HT-29 (cell line): ENCODE data around the gene GPC4. TPM values are rescaled to one million over a fixed set of nuclear protein-coding genes. Genes with fewer than 3 reads are reported as not detected.
A peak's percentile ranks its signal among the peaks of the same experiment; 100 is the strongest.

Experiments
- DNase-seq: peaks from one replicate; pipeline ENCODE4 v3.0.0-alpha.2; 2015; ENCODE audit warnings: low spot score
- total RNA-seq: library from RNA; depleted of rRNA; stranded (reverse); fragments of >200 nt; shearing (Covaris generic); gene quantifications from 2 replicates; pipeline ENCODE4 v1.2.3, GENCODE V29; 2014; rRNA removed

Gene GPC4
- total RNA-seq, result 1.4 and 1.5 TPM in 2 replicates

DNA sequence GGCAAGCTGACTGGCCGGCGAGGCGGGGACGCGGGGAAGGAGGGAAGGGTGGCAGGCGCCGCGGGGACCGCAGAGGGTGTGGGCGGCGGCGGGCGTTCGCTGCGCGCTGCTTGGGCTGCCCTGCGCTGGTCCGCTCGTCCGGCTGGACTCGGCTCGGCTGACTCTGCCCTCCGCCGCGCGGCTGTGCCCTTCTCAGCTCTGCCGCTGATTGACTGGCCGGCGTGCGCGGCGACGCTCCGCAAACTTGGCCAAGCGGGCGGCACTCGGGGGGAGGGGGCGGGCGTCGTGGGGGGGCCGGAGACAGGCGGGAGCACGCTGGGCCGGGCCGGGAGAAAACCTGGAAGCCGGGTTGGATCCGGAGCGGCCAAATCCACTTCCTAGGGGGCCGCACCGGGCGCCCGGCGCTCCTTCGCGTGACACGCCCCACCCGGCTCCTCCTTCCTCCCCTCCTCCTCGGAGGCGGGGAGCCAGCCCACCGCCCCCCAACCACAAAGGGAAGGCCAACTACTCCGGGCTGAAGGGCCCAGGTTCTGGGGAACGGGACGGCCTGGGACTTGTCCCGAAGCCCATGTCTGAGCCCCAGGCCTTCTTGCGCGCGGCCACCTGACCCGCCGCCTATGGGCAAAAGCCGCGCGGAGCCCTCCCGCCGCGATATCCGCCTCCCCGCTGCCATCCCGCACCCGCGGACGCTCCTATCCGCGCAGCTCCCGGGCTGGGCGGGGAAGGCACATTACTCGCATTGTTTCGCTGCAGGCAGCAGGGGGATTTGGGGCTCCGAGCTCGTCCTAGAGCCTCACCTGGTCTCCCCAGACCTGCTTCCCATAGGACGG is at the start of gene GPC4:
Gene GPC4 (minus strand): TSS at position 214 of the 830 bp plus-strand sequence. CDS start 524 bp downstream, outside the sequence.
- DNase-seq, result peak; percentile 29

GRCh38 chrX:133461231-133461630 is 45.9 kb upstream of the GPC4 start:
- DNase-seq, result no peak

DNA sequence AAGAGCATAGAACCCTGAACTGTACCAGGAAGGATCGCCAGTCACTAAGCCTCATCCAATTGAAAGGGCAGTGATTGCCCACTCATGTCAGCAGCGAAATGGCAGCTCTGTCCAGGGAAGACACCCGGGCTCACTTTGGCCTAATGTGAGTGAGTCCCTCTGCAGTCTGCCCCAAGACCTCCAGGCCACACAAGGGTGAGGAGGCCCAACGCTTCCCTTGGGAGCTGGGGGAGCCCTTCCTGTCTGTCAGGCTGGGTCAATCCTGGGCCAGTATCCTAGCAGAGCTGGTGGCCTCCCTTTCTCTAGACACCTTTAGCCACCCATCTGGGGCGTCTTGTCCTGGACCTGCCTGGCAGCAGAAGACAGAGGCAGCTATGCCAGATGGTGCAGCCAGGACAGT is 39.6 kb upstream of the GPC4 start:
- DNase-seq, result no peak

DNA sequence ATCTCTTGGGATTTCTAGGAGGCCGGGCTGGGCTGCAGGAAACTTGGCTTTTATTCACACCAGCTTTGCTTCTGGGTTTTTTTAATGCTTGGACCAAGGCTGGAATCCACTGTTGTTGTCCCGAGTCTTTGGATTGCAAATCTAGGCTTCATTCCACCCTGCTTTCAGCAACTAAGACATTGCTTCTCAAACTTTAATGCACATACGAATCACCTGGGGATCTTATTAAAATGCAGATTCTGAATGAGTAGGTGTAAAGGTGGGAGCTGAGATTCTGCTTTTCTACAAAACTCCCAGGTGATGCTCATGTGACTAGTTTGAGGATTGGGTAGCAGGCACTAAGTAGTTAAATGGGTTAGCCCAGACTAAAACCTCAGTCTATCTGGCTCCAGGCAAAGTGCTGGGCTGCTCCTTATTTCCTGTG is 39.2 kb upstream of the GPC4 start:
- no peak for DNase-seq

DNA sequence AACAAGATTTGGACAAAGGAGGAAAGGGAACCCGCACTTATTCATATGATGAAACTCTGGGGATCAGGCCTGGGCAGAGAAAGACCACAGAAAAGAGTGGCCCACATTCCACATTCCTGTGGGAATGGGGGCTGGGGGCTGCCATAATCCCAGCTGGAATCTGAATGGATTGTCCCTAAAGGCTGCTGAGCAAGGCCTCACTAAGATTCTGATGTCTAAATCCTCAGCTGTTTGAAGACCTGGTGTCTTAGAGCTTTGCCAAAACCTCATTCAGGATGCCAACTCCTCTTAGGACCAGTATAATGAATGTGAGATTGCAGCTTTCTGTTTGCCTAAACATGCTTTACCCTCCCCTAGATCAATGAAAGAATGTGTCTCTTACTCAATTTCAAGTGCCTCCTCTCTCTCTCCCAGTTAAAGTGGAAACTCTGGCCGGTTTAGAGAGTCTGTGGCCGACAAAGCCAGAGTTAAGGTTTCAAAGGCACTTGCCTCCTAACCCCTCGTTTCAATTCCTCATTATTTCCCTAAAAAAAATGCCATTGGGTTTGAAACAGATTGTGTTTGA is 33.3 kb upstream of the GPC4 start:
- DNase-seq, result no peak

- DNase-seq, result peak; percentile 57
Measured at GRCh38 chrX:133444952-133445831, 29.9 kb upstream of the GPC4 start.

DNA sequence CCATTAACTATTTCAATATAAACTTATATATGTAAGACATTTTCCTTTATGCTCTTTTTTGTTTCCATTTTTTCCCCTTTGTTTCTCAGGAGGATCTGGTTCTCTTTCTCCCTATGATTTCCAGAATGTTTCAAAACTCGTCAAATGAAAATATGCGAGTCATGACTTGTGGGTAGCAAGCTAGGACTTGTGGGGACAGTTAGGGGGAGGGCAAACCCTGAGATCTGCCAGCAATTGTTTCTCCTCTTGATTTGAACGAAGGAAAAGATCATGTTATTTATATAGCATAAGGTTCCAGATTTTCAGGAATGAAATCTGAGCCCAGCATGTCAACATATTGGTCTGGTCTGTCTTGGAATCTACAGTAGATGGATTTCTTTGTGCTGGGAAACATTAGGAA is 28.9 kb upstream of the GPC4 start:
- no peak for DNase-seq

GRCh38 chrX:133440797-133441163 is 25.5 kb upstream of the GPC4 start:
- no peak for DNase-seq

- DNase-seq, result no peak
Measured at GRCh38 chrX:133440081-133440796, 24.9 kb upstream of the GPC4 start.

GRCh38 chrX:133437766-133438165 is 22.5 kb upstream of the GPC4 start:
- DNase-seq, result no peak

DNA sequence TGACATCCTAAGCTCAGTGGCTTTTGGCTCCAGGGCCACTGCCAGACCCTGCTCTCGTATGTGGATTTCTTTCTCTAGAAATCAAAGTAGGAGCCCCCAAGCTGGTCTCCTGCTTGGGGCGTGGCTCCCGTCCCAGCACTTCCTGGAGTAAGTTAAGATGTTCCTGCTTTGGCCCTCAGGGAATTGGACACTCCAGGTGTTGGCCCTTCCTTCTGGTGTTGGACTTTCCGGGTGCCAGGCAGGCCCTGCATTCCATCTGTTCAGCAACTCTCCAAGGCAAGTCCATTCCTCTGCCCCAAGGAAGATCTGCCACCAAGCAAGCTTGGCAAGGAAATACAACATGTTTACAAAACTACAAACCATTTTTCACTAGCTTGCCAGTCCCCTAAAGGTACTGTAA is 22.1 kb upstream of the GPC4 start:
- no peak for DNase-seq

DNA sequence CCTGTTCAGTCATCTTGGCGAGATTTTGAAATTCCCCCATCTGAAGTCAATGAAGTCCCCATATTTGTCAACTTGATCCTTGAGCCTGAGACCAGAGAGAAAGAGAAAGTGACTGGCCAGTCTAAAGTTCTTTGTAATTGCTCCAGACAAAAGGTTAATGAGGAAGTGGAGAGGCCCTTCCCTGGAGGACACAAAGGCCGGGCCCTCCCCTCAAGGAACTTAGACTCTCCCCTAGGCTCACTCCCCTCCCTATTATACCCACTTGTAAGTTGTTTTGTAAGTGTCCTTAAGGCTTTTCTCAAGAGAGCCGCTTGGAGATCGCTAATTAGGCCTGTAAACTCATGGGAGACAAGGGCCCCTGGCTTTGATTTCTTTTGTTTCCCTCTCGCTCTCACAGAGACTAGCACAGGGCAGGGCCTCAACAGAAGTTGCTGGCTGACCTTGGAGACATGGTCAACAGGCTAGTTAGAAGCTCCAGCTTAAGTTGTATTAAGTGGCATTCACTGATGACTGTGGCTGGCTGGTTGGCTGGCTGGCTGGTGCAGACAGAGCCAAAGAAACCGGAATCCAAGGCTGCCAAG is 20.3 kb upstream of the GPC4 start:
- no peak for DNase-seq

- DNase-seq, result no peak
Measured at GRCh38 chrX:133434197-133434820, 19.0 kb upstream of the GPC4 start.

- DNase-seq, result no peak
Measured at GRCh38 chrX:133419911-133420310, 4.6 kb upstream of the GPC4 start.

DNA sequence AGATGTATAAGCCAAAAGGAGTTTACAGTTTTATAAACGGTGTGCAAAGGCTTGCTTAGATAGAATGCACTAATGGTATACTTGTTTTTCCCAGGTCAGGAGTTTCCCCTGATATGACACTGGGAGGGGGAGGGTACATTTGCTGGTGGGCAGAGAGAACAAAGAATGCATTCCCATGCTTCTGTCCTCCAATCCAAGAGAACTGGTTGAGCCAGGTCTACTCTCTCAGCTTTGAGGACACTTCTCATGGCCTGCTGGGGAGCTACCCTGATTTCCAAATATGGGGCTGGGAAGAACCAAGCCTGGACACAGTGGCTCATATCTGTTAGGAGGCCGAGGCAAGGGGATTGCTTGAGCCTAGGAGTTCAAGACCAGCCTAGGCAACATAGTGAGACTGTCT is 3.3 kb upstream of the GPC4 start:
- DNase-seq, result no peak

DNA sequence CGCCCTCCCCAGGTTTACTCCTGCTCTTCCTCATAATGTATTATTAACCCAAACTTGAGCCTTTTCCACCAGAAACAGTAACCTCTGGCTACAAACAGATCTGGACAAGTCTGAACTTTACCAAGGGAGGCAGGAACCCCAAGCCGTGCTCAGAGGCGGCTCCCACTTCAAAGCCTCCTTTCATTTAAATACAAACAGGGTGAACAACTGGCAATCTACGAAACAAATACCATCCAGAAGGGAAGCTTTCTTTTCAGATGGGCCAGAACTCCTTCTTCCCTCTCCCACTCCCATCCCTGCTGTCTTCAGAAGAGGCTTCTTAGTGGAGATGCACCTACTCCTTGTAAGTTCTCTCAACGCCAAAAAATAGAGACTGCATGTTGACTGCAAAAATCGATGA is 2.1 kb upstream of the GPC4 start:
- DNase-seq, result no peak

GRCh38 chrX:133414406-133415275 is 648 bp downstream of the GPC4 start:
- peak; percentile 9 for DNase-seq

DNA sequence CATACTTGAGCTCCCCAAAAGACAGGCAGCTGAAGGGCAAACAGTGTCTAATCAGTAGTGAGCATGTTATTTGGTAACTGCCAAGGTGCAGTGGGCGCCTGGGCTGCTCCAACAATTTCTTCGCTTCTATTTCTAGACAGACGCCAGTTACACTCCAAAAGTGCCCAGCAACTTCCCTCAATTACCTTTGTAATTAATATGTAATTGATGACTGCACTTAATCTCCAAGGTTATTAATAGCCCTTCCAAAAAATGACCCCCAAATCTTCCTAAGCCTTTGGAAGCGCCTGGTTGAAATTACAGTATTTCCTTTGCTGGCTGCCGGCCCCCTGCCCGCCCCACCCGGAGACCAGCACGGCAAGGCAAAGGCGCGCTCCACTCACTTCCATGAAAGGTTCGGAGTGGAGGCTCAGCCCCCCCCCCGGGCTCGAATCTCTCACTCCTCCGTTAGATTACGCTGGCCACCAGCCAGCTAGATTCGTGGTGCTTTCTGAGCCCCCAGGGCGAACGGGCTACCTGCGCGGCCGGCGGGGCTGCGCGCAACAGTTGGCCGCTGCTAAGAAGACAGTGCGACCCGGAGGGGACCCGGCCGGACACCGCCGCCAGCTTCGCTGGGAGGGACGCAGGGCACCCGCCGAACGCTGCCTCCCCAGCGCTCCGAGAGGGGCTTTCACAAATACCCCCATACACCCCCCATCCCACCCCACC is 1.9 kb downstream of the GPC4 start:
- no peak for DNase-seq

DNA sequence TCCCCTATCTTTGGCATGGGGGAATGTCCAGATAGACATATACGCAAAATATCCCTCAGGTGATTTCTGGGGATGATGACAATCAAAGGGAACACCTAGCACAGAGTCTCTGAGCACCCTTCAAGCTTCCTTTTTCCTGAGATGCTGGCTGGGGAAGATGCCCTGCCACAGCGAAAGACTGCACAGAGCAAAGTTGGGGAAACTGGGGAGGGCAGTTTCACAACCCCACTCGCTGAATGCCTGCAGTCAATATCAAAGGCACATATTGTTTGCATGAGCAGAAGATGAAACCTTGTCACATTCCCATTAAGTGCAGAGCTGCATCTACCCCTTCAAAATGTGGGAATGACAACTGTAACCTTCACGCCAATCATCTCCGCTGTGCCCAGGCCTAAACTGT is 2.6 kb downstream of the GPC4 start:
- DNase-seq, result no peak
